Trophoblast cell (in vitro differentiated cells and primary cell): ENCODE measurements around the gene MAGI1.

Experiments used
- DNase-seq, 2 donors: peaks; one replicate each; pipeline ENCODE4 v3.0.0-alpha.2; 2016
- H2AFZ ChIP-seq: 2 replicates; pipeline ENCODE4 v1.6.1; 2013; ENCODE audit warnings: low read length, moderate library complexity, mild to moderate bottlenecking; ENCODE audit not compliant: insufficient read depth, poor library complexity
- H2AK5ac ChIP-seq: 2 replicates; pipeline ENCODE4 v1.6.1; 2013; ENCODE audit warnings: mild to moderate bottlenecking, low read length
- H2BK120ac ChIP-seq: 2 replicates; pipeline ENCODE4 v1.6.1; 2013; ENCODE audit warnings: low read length, mild to moderate bottlenecking, moderate library complexity; ENCODE audit not compliant: insufficient read depth, poor library complexity
- H2BK12ac ChIP-seq: 2 replicates; pipeline ENCODE4 v1.6.1; 2013; ENCODE audit warnings: mild to moderate bottlenecking, low read length, moderate library complexity
- H2BK5ac ChIP-seq: 2 replicates; pipeline ENCODE4 v1.6.1; 2013; ENCODE audit warnings: low read length, low read depth, moderate library complexity, mild to moderate bottlenecking; ENCODE audit not compliant: poor library complexity
- H3K14ac ChIP-seq: 2 replicates; pipeline ENCODE4 v1.6.1; 2013; ENCODE audit warnings: mild to moderate bottlenecking, low read length
- H3K18ac ChIP-seq: 2 replicates; pipeline ENCODE4 v1.6.1; 2013; ENCODE audit warnings: mild to moderate bottlenecking, low read length
- H3K23ac ChIP-seq: 2 replicates; pipeline ENCODE4 v1.6.1; 2013; ENCODE audit warnings: low read length
- H3K27ac ChIP-seq: 2 replicates; pipeline ENCODE4 v1.5.1; 2013; ENCODE audit warnings: low read depth, mild to moderate bottlenecking, inconsistent platforms, low read length, moderate library complexity
- H3K27me3 ChIP-seq: 2 replicates; pipeline ENCODE4 v1.6.1; 2013; ENCODE audit warnings: inconsistent platforms, mild to moderate bottlenecking, low read length, moderate library complexity; ENCODE audit not compliant: insufficient read depth
- H3K36me3 ChIP-seq, 2 experiments: 1 replicate in 1 of 2; 2 replicates in 1 of 2; pipeline ENCODE4 v1.6.1; 2013; ENCODE audit warnings: low read length in 2 of 2, mild to moderate bottlenecking in 2 of 2, moderate library complexity in 1 of 2; ENCODE audit not compliant: insufficient read depth in 2 of 2, control insufficient read depth in 1 of 2
- H3K4ac ChIP-seq: 2 replicates; pipeline ENCODE4 v1.6.1; 2013; ENCODE audit warnings: low read depth, mild to moderate bottlenecking, low read length, moderate library complexity
- H3K4me1 ChIP-seq, 2 experiments: 1 replicate in 1 of 2; 2 replicates in 1 of 2; pipeline ENCODE4 v1.6.1; 2013; ENCODE audit warnings: low read length in 2 of 2, mild to moderate bottlenecking in 2 of 2, moderate library complexity in 1 of 2; ENCODE audit not compliant: insufficient read depth in 2 of 2, control insufficient read depth in 1 of 2
- H3K4me2 ChIP-seq: 2 replicates; pipeline ENCODE4 v1.6.1; 2013; ENCODE audit warnings: inconsistent platforms, mild to moderate bottlenecking, low read length, moderate library complexity
- H3K4me3 ChIP-seq: 2 replicates; pipeline ENCODE4 v1.5.1; 2013; ENCODE audit warnings: mild to moderate bottlenecking, low read depth, low read length, inconsistent platforms
- H3K79me1 ChIP-seq: one replicate; pipeline ENCODE4 v1.6.1; 2013; ENCODE audit warnings: low read length
- H3K79me2 ChIP-seq: 2 replicates; pipeline ENCODE4 v1.6.1; 2013; ENCODE audit warnings: low read length, mild to moderate bottlenecking; ENCODE audit not compliant: control insufficient read depth, insufficient read depth, poor library complexity
- H3K9ac ChIP-seq: 2 replicates; pipeline ENCODE4 v1.6.1; 2013; ENCODE audit warnings: mild to moderate bottlenecking, low read length
- H3K9me3 ChIP-seq: 2 replicates; pipeline ENCODE4 v1.6.1; 2013; ENCODE audit warnings: low read depth, mild to moderate bottlenecking, control low read depth, inconsistent platforms, low read length; ENCODE audit not compliant: insufficient read depth
- H4K12ac ChIP-seq: 2 replicates; pipeline ENCODE4 v1.6.1; 2013; ENCODE audit warnings: low read depth, mild to moderate bottlenecking, low read length, moderate library complexity
- H4K8ac ChIP-seq: 2 replicates; pipeline ENCODE4 v1.6.1; 2013; ENCODE audit warnings: low read depth, mild to moderate bottlenecking, low read length, moderate library complexity
- H4K91ac ChIP-seq: one replicate; pipeline ENCODE4 v1.6.1; 2013; ENCODE audit warnings: low read depth, mild to moderate bottlenecking, low read length, moderate library complexity
- WGBS: extraction: QIAGEN DNeasy Blood & Tissue Kit; methylation state at CpG from one replicate; pipeline ENCODE4 v1.1.7; 2013; ENCODE audit warnings: missing lambda C conversion rate; ENCODE audit not compliant: insufficient read length, insufficient coverage; ENCODE audit errors: extremely low coverage; 5-methylcytosine and 5-hydroxymethylcytosine counted together

The MAGI1 gene

DNA sequence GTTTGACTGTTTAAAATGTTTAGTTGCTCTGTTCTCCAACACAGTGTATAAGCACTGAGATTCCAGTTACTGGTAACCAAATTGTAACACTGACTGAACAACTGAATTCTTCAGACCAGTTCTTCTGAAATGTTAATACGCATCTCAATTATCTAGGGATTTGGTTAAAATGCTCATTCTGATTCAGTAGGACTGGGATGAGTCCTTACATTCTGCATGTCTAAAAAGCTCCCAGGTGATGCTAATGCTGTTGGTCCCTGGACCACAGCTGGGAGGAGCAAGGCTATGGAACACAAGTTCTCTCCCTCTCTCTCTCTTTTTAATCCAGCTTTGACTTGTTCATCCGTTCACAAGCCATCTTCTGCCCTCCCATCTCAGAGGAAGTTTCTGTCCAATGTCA, 380.3 kb downstream of the MAGI1 start:
- Histone ChIP-seq H3K27me3 (no peaks in the 10 kb centered on the region), H3K9me3 (no peaks in the 10 kb centered on the region), H2BK12ac (no peak overlapping the region), H4K12ac (no peak overlapping the region), H2AFZ (no peak overlapping the region), H3K4me1 (no peaks in the 10 kb centered on the region), H3K79me1 (no peaks in the 10 kb centered on the region), H3K27ac (no peak overlapping the region), H2BK120ac (no peak overlapping the region), H3K4me2 (no peak overlapping the region), H4K8ac (no peak overlapping the region), H3K79me2 (no peaks in the 10 kb centered on the region), H3K14ac (no peak overlapping the region), H3K36me3 (no peaks in the 10 kb centered on the region), H3K9ac (no peak overlapping the region), H3K23ac (no peak overlapping the region), H3K4ac (no peak overlapping the region), H4K91ac (no peak overlapping the region), H3K18ac (no peak overlapping the region), H2AK5ac (no peak overlapping the region), H3K4me3 (no peak overlapping the region), H2BK5ac (no peak overlapping the region)
- DNase-seq = no peak
- no CpG with 5 or more reads among the region's 2 CpGs for WGBS

DNA sequence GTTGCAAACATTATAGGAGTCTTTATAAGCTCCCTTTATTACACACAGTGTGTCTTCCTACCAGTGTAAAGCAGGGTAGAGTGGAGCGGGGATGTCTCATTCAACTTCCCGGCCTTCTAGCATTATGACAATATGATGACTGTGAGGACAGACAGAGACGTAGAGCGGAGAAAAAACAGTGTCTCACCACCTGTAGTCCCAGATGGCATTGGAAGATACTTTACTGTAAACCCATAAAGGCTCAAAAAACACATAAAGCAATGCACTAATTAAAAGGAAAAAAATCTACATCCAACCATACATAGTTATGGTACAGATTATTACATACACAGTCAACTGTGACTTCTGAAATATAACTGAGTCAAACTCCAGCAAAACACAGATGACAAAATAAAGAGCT, 383.7 kb downstream of the MAGI1 start:
- H2AFZ ChIP-seq = no peak overlapping the region
- no CpG with 5 or more reads among the region's 4 CpGs for WGBS

DNA sequence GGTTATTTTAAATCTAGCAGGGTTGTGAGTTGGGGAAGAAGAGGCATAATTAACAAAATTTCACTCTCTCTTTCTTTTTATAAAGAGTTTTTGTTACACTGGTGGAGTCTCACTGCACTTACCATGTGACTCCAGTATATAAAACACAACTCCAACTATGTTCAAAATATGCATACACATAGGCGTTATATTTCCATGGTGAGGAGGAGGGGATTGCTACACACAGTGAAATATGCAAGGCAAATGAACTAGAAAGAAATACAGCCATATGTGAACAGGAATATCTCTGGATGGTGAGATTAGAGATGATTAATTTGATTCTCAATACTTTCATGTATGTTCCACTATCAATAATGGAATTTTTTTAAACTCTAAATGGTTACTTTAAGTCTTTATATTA, 385.0 kb downstream of the MAGI1 start:
- Histone ChIP-seq H3K14ac (no peak overlapping the region), H4K91ac (no peak overlapping the region), H3K9ac (no peak overlapping the region), H3K9me3 (no peaks in the 10 kb centered on the region), H3K79me2 (no peaks in the 10 kb centered on the region), H3K4me3 (no peak overlapping the region), H3K18ac (no peak overlapping the region), H2AFZ (no peak overlapping the region), H2AK5ac (no peak overlapping the region), H3K4ac (no peak overlapping the region), H4K12ac (no peak overlapping the region), H3K79me1 (no peaks in the 10 kb centered on the region), H3K36me3 (no peaks in the 10 kb centered on the region), H3K27ac (no peak overlapping the region), H2BK12ac (no peak overlapping the region), H3K4me2 (no peak overlapping the region), H2BK120ac (no peak overlapping the region), H3K4me1 (no peaks in the 10 kb centered on the region), H4K8ac (no peak overlapping the region), H3K27me3 (no peaks in the 10 kb centered on the region), H3K23ac (no peak overlapping the region), H2BK5ac (no peak overlapping the region)
- no peak for DNase-seq
- no CpG with 5 or more reads among the region's 1 CpG for WGBS

More for the DNA sequence above, 383.7 kb downstream of the MAGI1 start:
- Histone ChIP-seq H2BK120ac (no peak overlapping the region), H2AK5ac (no peak overlapping the region), H2BK5ac (no peak overlapping the region), H3K27ac (no peak overlapping the region), H3K4ac (no peak overlapping the region), H3K9me3 (no peaks in the 10 kb centered on the region), H4K8ac (no peak overlapping the region), H4K12ac (no peak overlapping the region), H3K4me3 (no peak overlapping the region), H3K4me1 (no peaks in the 10 kb centered on the region), H4K91ac (no peak overlapping the region), H3K18ac (no peak overlapping the region), H3K23ac (no peak overlapping the region), H3K9ac (no peak overlapping the region), H3K79me2 (no peaks in the 10 kb centered on the region), H3K79me1 (no peaks in the 10 kb centered on the region), H3K27me3 (no peaks in the 10 kb centered on the region), H3K14ac (no peak overlapping the region), H3K4me2 (no peak overlapping the region), H2BK12ac (no peak overlapping the region), H3K36me3 (no peaks in the 10 kb centered on the region)
- no peak for DNase-seq

DNA sequence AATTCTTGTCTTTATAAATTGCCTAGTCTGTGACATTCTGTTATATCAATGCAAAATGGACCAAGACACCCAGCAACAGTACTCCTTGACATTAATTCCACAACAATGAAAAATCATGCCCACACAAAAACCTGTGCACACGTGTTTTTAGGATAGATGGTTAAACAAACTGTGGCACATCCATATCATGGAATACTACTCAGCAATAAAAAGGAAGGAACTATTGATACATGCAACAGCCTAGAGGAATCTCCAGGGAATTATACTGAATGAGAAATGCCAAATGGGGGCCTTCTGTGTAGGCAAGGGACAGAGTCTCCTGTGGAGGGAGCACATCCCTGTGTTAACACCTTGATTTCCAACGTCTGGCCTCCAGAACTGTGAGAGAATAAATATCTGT, 388.5 kb downstream of the MAGI1 start:
- no CpG with 5 or more reads among the region's 2 CpGs for WGBS
- no peaks in the 10 kb centered on the region for H3K36me3 ChIP-seq

More for the DNA sequence above, 388.5 kb downstream of the MAGI1 start:
- no peak overlapping the region for H2BK5ac ChIP-seq
- H3K4me2 ChIP-seq = no peak overlapping the region
- H4K8ac ChIP-seq = no peak overlapping the region
- no peak overlapping the region for H4K12ac ChIP-seq
- H2BK12ac ChIP-seq = no peak overlapping the region
- H3K4ac ChIP-seq = no peak overlapping the region
- H3K14ac ChIP-seq = no peak overlapping the region
- no peaks in the 10 kb centered on the region for H3K27me3 ChIP-seq
- no peak for DNase-seq
- H4K91ac ChIP-seq = no peak overlapping the region
- no peak overlapping the region for H3K18ac ChIP-seq
- no peak overlapping the region for H3K27ac ChIP-seq
- no peaks in the 10 kb centered on the region for H3K4me1 ChIP-seq
- H3K23ac ChIP-seq = no peak overlapping the region
- no peak overlapping the region for H2BK120ac ChIP-seq
- no peak overlapping the region for H3K9ac ChIP-seq
- no peaks in the 10 kb centered on the region for H3K79me1 ChIP-seq
- no peak overlapping the region for H2AK5ac ChIP-seq
- no peaks in the 10 kb centered on the region for H3K9me3 ChIP-seq
- H3K4me3 ChIP-seq = no peak overlapping the region
- no peaks in the 10 kb centered on the region for H3K79me2 ChIP-seq
- H2AFZ ChIP-seq = no peak overlapping the region
